HG03460 (cell line): ENCODE results near the gene CACNA1E.
"Not testable (repeated sequence)": the region's sequence is repeated elsewhere in the genome, so short reads cannot be mapped to it uniquely, and the experiment has no call there.

Source experiments
- ATAC-seq: cut with Tn5 transposase; IDR thresholded peaks from one replicate; pipeline ENCODE4 v1.9.1; 2021; ENCODE audit not compliant: unreplicated experiment

Gene CACNA1E

GRCh38 chr1:181514298-181515290, 31.3 kb downstream of the CACNA1E start:
- ATAC-seq: peak; percentile 74

- ATAC-seq: no peak
These were observed 33.4 kb downstream of the CACNA1E start for GRCh38 chr1:181516706-181517105.

GRCh38 chr1:181517181-181517875, 34.0 kb downstream of the CACNA1E start:
- ATAC-seq: no peak

GRCh38 chr1:181518152-181518551, 34.8 kb downstream of the CACNA1E start:
- no peak for ATAC-seq

- ATAC-seq: no peak
These were observed 39.5 kb downstream of the CACNA1E start for GRCh38 chr1:181522864-181523263.

- ATAC-seq: no peak
These were observed 41.9 kb downstream of the CACNA1E start for GRCh38 chr1:181525104-181525721.

- ATAC-seq: not testable (repeated sequence)
These were observed 44.9 kb downstream of the CACNA1E start for GRCh38 chr1:181528241-181528640.

GRCh38 chr1:181531441-181531840, 48.1 kb downstream of the CACNA1E start:
- ATAC-seq: no peak

GRCh38 chr1:181531951-181532600, 48.8 kb downstream of the CACNA1E start:
- no peak for ATAC-seq

GRCh38 chr1:181538836-181539235, 55.5 kb downstream of the CACNA1E start:
- no peak for ATAC-seq

GRCh38 chr1:181541458-181541857, 58.1 kb downstream of the CACNA1E start:
- no peak for ATAC-seq

GRCh38 chr1:181541947-181542346, 58.6 kb downstream of the CACNA1E start:
- ATAC-seq: no peak

- ATAC-seq: not testable (repeated sequence)
These were observed 59.1 kb downstream of the CACNA1E start for GRCh38 chr1:181542406-181542805.

GRCh38 chr1:181545395-181545794, 62.1 kb downstream of the CACNA1E start:
- no peak for ATAC-seq

GRCh38 chr1:181548497-181548896, 65.2 kb downstream of the CACNA1E start:
- ATAC-seq: no peak

GRCh38 chr1:181551249-181551648, 67.9 kb downstream of the CACNA1E start:
- ATAC-seq: no peak

- ATAC-seq: no peak
These were observed 68.4 kb downstream of the CACNA1E start for GRCh38 chr1:181551754-181552153.

GRCh38 chr1:181554465-181554864, 71.1 kb downstream of the CACNA1E start:
- no peak for ATAC-seq

GRCh38 chr1:181556631-181557030, 73.3 kb downstream of the CACNA1E start:
- ATAC-seq: no peak

GRCh38 chr1:181557313-181557712, 74.0 kb downstream of the CACNA1E start:
- ATAC-seq: no peak

GRCh38 chr1:181558416-181558815, 75.1 kb downstream of the CACNA1E start:
- no peak for ATAC-seq
